HepG2 (cell line): ENCODE measurements around the gene APBA3.
A peak's percentile ranks its signal among the peaks of the same experiment; 100 is the strongest.

Experiments
- CTCF ChIP-seq: sonication (generic); formaldehyde crosslinking; IDR thresholded peaks from 2 replicates; pipeline ENCODE4 v1.5.0; 2020; ENCODE audit warnings: mild to moderate bottlenecking, missing genetic modification reagents, moderate library complexity
- ESRRA ChIP-seq: sonication (generic); formaldehyde crosslinking; IDR thresholded peaks from 2 replicates; pipeline ENCODE4 v1.5.1; 2020; ENCODE audit warnings: mild to moderate bottlenecking, low read depth, missing genetic modification reagents
- ETV5 ChIP-seq: IDR thresholded peaks from 2 replicates; pipeline ENCODE4 v1.6.1; 2018; ENCODE audit warnings: missing biosample characterization, missing genetic modification reagents, inconsistent platforms, borderline replicate concordance
- NFATC3 ChIP-seq: sonication (generic); formaldehyde crosslinking; IDR thresholded peaks from 2 replicates; pipeline ENCODE4 v1.5.1; 2020; ENCODE audit warnings: mild to moderate bottlenecking, missing genetic modification reagents
- POLR2A ChIP-seq, 2 experiments: IDR thresholded peaks; 2 replicates each; pipeline ENCODE4 v1.6.1; 2011; ENCODE audit warnings: low read depth in 2 of 2, low read length in 2 of 2, mild to moderate bottlenecking in 1 of 2, moderate library complexity in 1 of 2; ENCODE audit not compliant: insufficient read depth in 1 of 2
- TAF1 ChIP-seq: sonication (generic); formaldehyde crosslinking; IDR thresholded peaks from 2 replicates; pipeline ENCODE4 v1.4.0; 2020; ENCODE audit warnings: missing genetic modification reagents
- ZNF558 ChIP-seq: sonication (generic); formaldehyde crosslinking; IDR thresholded peaks from 2 replicates; pipeline ENCODE4 v1.9.0; 2022; ENCODE audit warnings: mild to moderate bottlenecking, missing genetic modification reagents, borderline replicate concordance

- TF ChIP-seq TAF1 (CRISPR knock-in tag): no peak
- no peak for TF ChIP-seq ESRRA
- TF ChIP-seq POLR2A (IDR thresholded peaks at IDR 0.05; ENCODE audit: insufficient read depth in 1 of 2, low read depth in 2 of 2, low read length in 2 of 2): no peak
- TF ChIP-seq NFATC3 (CRISPR knock-in tag): no peak
- peak; percentile 79 for TF ChIP-seq CTCF (CRISPR knock-in tag)
- TF ChIP-seq ZNF558 (CRISPR knock-in tag): no peak
- no peak for TF ChIP-seq ETV5 (CRISPR knock-in tag)
These were observed 22.4 kb upstream of the APBA3 start for GRCh38 chr19:3783660-3784584.
